ENCODE data around the gene MED23.

The MED23 gene

GRCh38 chr6:131636880-131637792 lies 9.1 kb upstream of the MED23 start, which contains the start of gene ENPP3:
Gene ENPP3, plus strand, starts transcription at chr6:131637302. Its CDS starts 83 bp downstream, at chr6:131637385.
- Histone ChIP-seq H3K36me3 (ENCODE audit: control insufficient read depth, insufficient read depth, low read length) (no peaks in the 10 kb centered on the region), H3K9ac (ENCODE audit: low read depth, low read length) (no peak within 1 kb of the TSS), H3K4me3 (ENCODE audit: low read depth, low read length) (no peak within 1 kb of the TSS), H3K27me3 (ENCODE audit: control insufficient read depth, insufficient read depth, low read length) (no peaks in the 10 kb centered on the region), H3K4me1 (ENCODE audit: control insufficient read depth, insufficient read depth, low read length) (no peaks in the 10 kb centered on the region), H3K9me3 (ENCODE audit: control insufficient read depth, insufficient read depth, low read length) (no peaks in the 10 kb centered on the region)

GRCh38 chr6:131635384-131636340 lies 7.6 kb upstream of the MED23 start:
- Histone ChIP-seq H3K36me3 (ENCODE audit: control insufficient read depth, insufficient read depth, low read length) (no peaks in the 10 kb centered on the region), H3K27me3 (ENCODE audit: control insufficient read depth, insufficient read depth, low read length) (no peaks in the 10 kb centered on the region), H3K4me3 (ENCODE audit: low read depth, low read length) (no peak overlapping the region), H3K4me1 (ENCODE audit: control insufficient read depth, insufficient read depth, low read length) (no peaks in the 10 kb centered on the region), H3K9me3 (ENCODE audit: control insufficient read depth, insufficient read depth, low read length) (no peaks in the 10 kb centered on the region), H3K9ac (ENCODE audit: low read depth, low read length) (no peak overlapping the region)

GRCh38 chr6:131631625-131632289 lies 3.7 kb upstream of the MED23 start:
- Histone ChIP-seq H3K4me1 (ENCODE audit: control insufficient read depth, insufficient read depth, low read length) (peaks cover 4% of the 10 kb centered on the region), H3K36me3 (ENCODE audit: control insufficient read depth, insufficient read depth, low read length) (no peaks in the 10 kb centered on the region), H3K27me3 (ENCODE audit: control insufficient read depth, insufficient read depth, low read length) (no peaks in the 10 kb centered on the region), H3K9ac (ENCODE audit: low read depth, low read length) (no peak overlapping the region), H3K4me3 (ENCODE audit: low read depth, low read length) (no peak overlapping the region), H3K9me3 (ENCODE audit: control insufficient read depth, insufficient read depth, low read length) (no peaks in the 10 kb centered on the region)

GRCh38 chr6:131629651-131630050 lies 1.6 kb upstream of the MED23 start:
- Histone ChIP-seq H3K4me1 (ENCODE audit: control insufficient read depth, insufficient read depth, low read length) (peaks cover 4% of the 10 kb centered on the region), H3K27me3 (ENCODE audit: control insufficient read depth, insufficient read depth, low read length) (no peaks in the 10 kb centered on the region), H3K9me3 (ENCODE audit: control insufficient read depth, insufficient read depth, low read length) (no peaks in the 10 kb centered on the region)

GRCh38 chr6:131628726-131629125 lies 684 bp upstream of the MED23 start:
- peaks cover 4% of the 10 kb centered on the region for H3K4me1 ChIP-seq (ENCODE audit: control insufficient read depth, insufficient read depth, low read length)
- H3K9me3 ChIP-seq (ENCODE audit: control insufficient read depth, insufficient read depth, low read length) = no peaks in the 10 kb centered on the region
- no peak overlapping the region for H3K4me3 ChIP-seq (ENCODE audit: low read depth, low read length)
- peaks cover 3% of the 10 kb centered on the region for H3K36me3 ChIP-seq (ENCODE audit: control insufficient read depth, insufficient read depth, low read length)
- H3K9ac ChIP-seq (ENCODE audit: low read depth, low read length) = no peak overlapping the region
- no peaks in the 10 kb centered on the region for H3K27me3 ChIP-seq (ENCODE audit: control insufficient read depth, insufficient read depth, low read length)

More at GRCh38 chr6:131629651-131630050, 1.6 kb upstream of the MED23 start:
- Histone ChIP-seq H3K4me3 (ENCODE audit: low read depth, low read length) (no peak overlapping the region), H3K9ac (ENCODE audit: low read depth, low read length) (no peak overlapping the region), H3K36me3 (ENCODE audit: control insufficient read depth, insufficient read depth, low read length) (no peaks in the 10 kb centered on the region)

- Histone ChIP-seq H3K9ac (ENCODE audit: low read depth, low read length) (no peak overlapping the region), H3K4me3 (ENCODE audit: low read depth, low read length) (no peak overlapping the region), H3K4me1 (ENCODE audit: control insufficient read depth, insufficient read depth, low read length) (no peaks in the 10 kb centered on the region), H3K27me3 (ENCODE audit: control insufficient read depth, insufficient read depth, low read length) (no peaks in the 10 kb centered on the region), H3K36me3 (ENCODE audit: control insufficient read depth, insufficient read depth, low read length) (peaks cover 10% of the 10 kb centered on the region), H3K9me3 (ENCODE audit: control insufficient read depth, insufficient read depth, low read length) (no peaks in the 10 kb centered on the region)
These were observed 12.8 kb downstream of the MED23 start for GRCh38 chr6:131615275-131615674.

DNA sequence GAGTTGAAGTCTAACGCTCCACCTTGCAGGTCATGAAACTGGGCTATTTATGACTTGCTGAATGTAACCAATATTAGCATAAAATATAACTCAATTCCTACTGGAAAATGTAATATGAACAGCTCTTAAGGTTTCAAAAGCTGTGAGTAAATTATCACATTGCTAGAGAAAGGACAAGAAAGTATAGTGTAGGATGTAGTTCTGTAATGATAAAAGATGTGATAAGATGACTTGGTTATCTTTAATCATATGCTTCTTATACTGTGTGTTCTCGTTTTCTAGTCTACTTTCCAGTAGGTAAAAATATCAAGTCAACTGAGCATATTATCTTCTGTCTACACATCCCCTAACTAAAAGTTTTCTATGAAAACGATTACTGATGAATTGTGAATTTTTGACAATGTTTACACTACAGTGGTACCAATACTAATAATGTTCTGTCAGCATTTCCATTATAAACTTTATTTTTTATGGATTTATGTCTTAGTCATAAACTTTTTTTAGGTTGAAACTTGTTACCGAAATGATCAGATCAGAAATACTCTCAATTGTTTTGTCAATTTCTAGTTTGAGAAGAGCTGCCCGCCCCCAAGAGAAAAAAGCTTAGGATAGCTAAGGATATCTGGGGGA lies 14.6 kb downstream of the MED23 start:
- Histone ChIP-seq H3K27me3 (ENCODE audit: control insufficient read depth, insufficient read depth, low read length) (no peaks in the 10 kb centered on the region), H3K36me3 (ENCODE audit: control insufficient read depth, insufficient read depth, low read length) (peaks cover 3% of the 10 kb centered on the region), H3K4me3 (ENCODE audit: low read depth, low read length) (no peak overlapping the region), H3K9me3 (ENCODE audit: control insufficient read depth, insufficient read depth, low read length) (no peaks in the 10 kb centered on the region), H3K4me1 (ENCODE audit: control insufficient read depth, insufficient read depth, low read length) (no peaks in the 10 kb centered on the region), H3K9ac (ENCODE audit: low read depth, low read length) (no peak overlapping the region)

- Histone ChIP-seq H3K27me3 (ENCODE audit: control insufficient read depth, insufficient read depth, low read length) (no peaks in the 10 kb centered on the region), H3K9ac (ENCODE audit: low read depth, low read length) (no peak overlapping the region), H3K4me3 (ENCODE audit: low read depth, low read length) (no peak overlapping the region), H3K4me1 (ENCODE audit: control insufficient read depth, insufficient read depth, low read length) (no peaks in the 10 kb centered on the region), H3K9me3 (ENCODE audit: control insufficient read depth, insufficient read depth, low read length) (no peaks in the 10 kb centered on the region), H3K36me3 (ENCODE audit: control insufficient read depth, insufficient read depth, low read length) (no peaks in the 10 kb centered on the region)
These were observed 25.2 kb downstream of the MED23 start for GRCh38 chr6:131602781-131603312.

- H3K36me3 ChIP-seq (ENCODE audit: control insufficient read depth, insufficient read depth, low read length) = no peaks in the 10 kb centered on the region
- no peaks in the 10 kb centered on the region for H3K4me1 ChIP-seq (ENCODE audit: control insufficient read depth, insufficient read depth, low read length)
- no peaks in the 10 kb centered on the region for H3K27me3 ChIP-seq (ENCODE audit: control insufficient read depth, insufficient read depth, low read length)
These were observed 27.3 kb downstream of the MED23 start for GRCh38 chr6:131600716-131601115.

GRCh38 chr6:131597446-131597845 lies 30.6 kb downstream of the MED23 start:
- Histone ChIP-seq H3K9ac (ENCODE audit: low read depth, low read length) (no peak overlapping the region), H3K4me1 (ENCODE audit: control insufficient read depth, insufficient read depth, low read length) (no peaks in the 10 kb centered on the region), H3K9me3 (ENCODE audit: control insufficient read depth, insufficient read depth, low read length) (no peaks in the 10 kb centered on the region), H3K4me3 (ENCODE audit: low read depth, low read length) (no peak overlapping the region), H3K27me3 (ENCODE audit: control insufficient read depth, insufficient read depth, low read length) (no peaks in the 10 kb centered on the region), H3K36me3 (ENCODE audit: control insufficient read depth, insufficient read depth, low read length) (no peaks in the 10 kb centered on the region)

More at GRCh38 chr6:131600716-131601115, 27.3 kb downstream of the MED23 start:
- no peaks in the 10 kb centered on the region for H3K9me3 ChIP-seq (ENCODE audit: control insufficient read depth, insufficient read depth, low read length)
- no peak overlapping the region for H3K9ac ChIP-seq (ENCODE audit: low read depth, low read length)
- no peak overlapping the region for H3K4me3 ChIP-seq (ENCODE audit: low read depth, low read length)

GRCh38 chr6:131594074-131594473 lies 34.0 kb downstream of the MED23 start:
- Histone ChIP-seq H3K9ac (ENCODE audit: low read depth, low read length) (no peak overlapping the region), H3K36me3 (ENCODE audit: control insufficient read depth, insufficient read depth, low read length) (peaks cover 4% of the 10 kb centered on the region)

More at GRCh38 chr6:131594074-131594473, 34.0 kb downstream of the MED23 start:
- no peaks in the 10 kb centered on the region for H3K4me1 ChIP-seq (ENCODE audit: control insufficient read depth, insufficient read depth, low read length)
- no peaks in the 10 kb centered on the region for H3K27me3 ChIP-seq (ENCODE audit: control insufficient read depth, insufficient read depth, low read length)
- no peaks in the 10 kb centered on the region for H3K9me3 ChIP-seq (ENCODE audit: control insufficient read depth, insufficient read depth, low read length)
- no peak overlapping the region for H3K4me3 ChIP-seq (ENCODE audit: low read depth, low read length)
